ENCODE results near the gene XYLB.
"Not testable (repeated sequence)": the region's sequence is repeated elsewhere in the genome, so short reads cannot be mapped to it uniquely, and the experiment has no call there.

Gene XYLB

GRCh38 chr3:38346587-38347410 is at the start of gene XYLB:
Gene XYLB, plus strand, starts transcription at chr3:38346785. Its CDS starts 84 bp downstream, at chr3:38346869.
- peak; percentile 72 to 84 for DNase-seq (ENCODE audit: low read depth in 2 of 2)

GRCh38 chr3:38297053-38297452 is 49.5 kb upstream of the XYLB start:
- DNase-seq (ENCODE audit: low read depth in 2 of 2) = not testable (repeated sequence)

GRCh38 chr3:38297537-38297936 is 49.0 kb upstream of the XYLB start:
- DNase-seq (ENCODE audit: low read depth in 2 of 2) = no peak

GRCh38 chr3:38297947-38298711 is 48.5 kb upstream of the XYLB start:
- DNase-seq (ENCODE audit: low read depth in 2 of 2) = no peak

GRCh38 chr3:38306941-38307340 is 39.6 kb upstream of the XYLB start:
- DNase-seq (ENCODE audit: low read depth in 2 of 2) = no peak

GRCh38 chr3:38307599-38307998 is 39.0 kb upstream of the XYLB start:
- DNase-seq (ENCODE audit: low read depth in 2 of 2) = no peak

GRCh38 chr3:38308456-38308855 is 38.1 kb upstream of the XYLB start:
- no peak for DNase-seq (ENCODE audit: low read depth in 2 of 2)

- DNase-seq (ENCODE audit: low read depth in 2 of 2) = no peak
Measured at GRCh38 chr3:38311476-38311875, 35.1 kb upstream of the XYLB start.

GRCh38 chr3:38311941-38312340 is 34.6 kb upstream of the XYLB start:
- DNase-seq (ENCODE audit: low read depth in 2 of 2) = no peak

- no peak for DNase-seq (ENCODE audit: low read depth in 2 of 2)
Measured at GRCh38 chr3:38312356-38312755, 34.2 kb upstream of the XYLB start.

GRCh38 chr3:38313263-38313662 is 33.3 kb upstream of the XYLB start:
- DNase-seq (ENCODE audit: low read depth in 2 of 2) = no peak

GRCh38 chr3:38313695-38314094 is 32.9 kb upstream of the XYLB start:
- DNase-seq (ENCODE audit: low read depth in 2 of 2) = no peak

GRCh38 chr3:38314112-38314763 is 32.3 kb upstream of the XYLB start:
- DNase-seq (ENCODE audit: low read depth in 2 of 2) = no peak

- no peak for DNase-seq (ENCODE audit: low read depth in 2 of 2)
Measured at GRCh38 chr3:38314764-38315487, 31.7 kb upstream of the XYLB start.

- DNase-seq (ENCODE audit: low read depth in 2 of 2) = no peak
Measured at GRCh38 chr3:38315488-38316230, 30.9 kb upstream of the XYLB start.

- no peak for DNase-seq (ENCODE audit: low read depth in 2 of 2)
Measured at GRCh38 chr3:38316356-38317191, 30.0 kb upstream of the XYLB start.

- no peak for DNase-seq (ENCODE audit: low read depth in 2 of 2)
Measured at GRCh38 chr3:38317192-38317759, 29.3 kb upstream of the XYLB start.

- DNase-seq (ENCODE audit: low read depth in 2 of 2) = no peak
Measured at GRCh38 chr3:38318766-38319671, 27.6 kb upstream of the XYLB start.

GRCh38 chr3:38320638-38321037 is 25.9 kb upstream of the XYLB start:
- DNase-seq (ENCODE audit: low read depth in 2 of 2) = not testable (repeated sequence)

Data from stimulated activated CD4-positive, alpha-beta T cell treated with anti-CD3 and anti-CD28 coated beads, Interleukin-4, amount 100 ng/mL, for 48 hours (primary cell).